HepG2 (cell line): ENCODE data around the gene B3GNT9. TPM values are rescaled to one million over a fixed set of nuclear protein-coding genes. Genes with fewer than 3 reads are reported as not detected.

Experiments
- ARID5B ChIP-seq: IDR thresholded peaks from 2 replicates; pipeline ENCODE4 v1.4.0; 2020; ENCODE audit warnings: mild to moderate bottlenecking, missing genetic modification reagents
- ATF7 ChIP-seq, 2 experiments: fragments of 450-650 bp in 1 of 2; sonication (generic) in 1 of 2; formaldehyde crosslinking in 1 of 2; IDR thresholded peaks; 2 replicates each; pipeline versions ENCODE4 v1.4.0 to v1.6.1; 2016 to 2020; ENCODE audit warnings: antibody characterized with exemption in 1 of 2, mild to moderate bottlenecking in 1 of 2, missing genetic modification reagents in 1 of 2
- CERS6 ChIP-seq: sonication (generic); formaldehyde crosslinking; IDR thresholded peaks from 2 replicates; pipeline ENCODE4 v1.5.0; 2020; ENCODE audit warnings: missing genetic modification reagents
- DNMT3B ChIP-seq: conservative IDR thresholded peaks from 2 replicates; pipeline ENCODE4 v1.6.1; 2016; ENCODE audit warnings: missing biosample characterization, control low read depth
- ETV6 ChIP-seq: sonication (generic); formaldehyde crosslinking; conservative IDR thresholded peaks from 2 replicates; pipeline ENCODE4 v1.4.0; 2020; ENCODE audit warnings: missing genetic modification reagents
- GABPB1 ChIP-seq: IDR thresholded peaks from 2 replicates; pipeline ENCODE4 v1.6.1; 2016; ENCODE audit warnings: mild to moderate bottlenecking, missing genetic modification reagents, moderate library complexity, missing compliant biosample characterization
- HCFC1 ChIP-seq: fragments of 150-350 bp; IDR thresholded peaks from 2 replicates; pipeline ENCODE4 v1.6.1; 2014; ENCODE audit warnings: low read depth, low read length
- MATR3 ChIP-seq: sonication (generic); formaldehyde crosslinking; IDR thresholded peaks from 2 replicates; pipeline ENCODE4 v1.4.0; 2020; ENCODE audit warnings: missing genetic modification reagents
- PCBP1 ChIP-seq: fragments of 200-400 bp; formaldehyde crosslinking; IDR thresholded peaks from 2 replicates; pipeline ENCODE4 v1.6.1; 2017; ENCODE audit warnings: mild to moderate bottlenecking, low read depth, low read length, borderline replicate concordance
- SALL1 ChIP-seq: sonication (generic); formaldehyde crosslinking; IDR thresholded peaks from 2 replicates; pipeline ENCODE4 v1.8.0; 2022; ENCODE audit warnings: mild to moderate bottlenecking, missing genetic modification reagents
- SP4 ChIP-seq: sonication (generic); formaldehyde crosslinking; IDR thresholded peaks from 2 replicates; pipeline ENCODE4 v1.8.1; 2023; ENCODE audit warnings: mild to moderate bottlenecking, missing genetic modification reagents
- TARDBP ChIP-seq: sonication (generic); formaldehyde crosslinking; IDR thresholded peaks from 2 replicates; pipeline ENCODE4 v1.8.0; 2022; ENCODE audit warnings: mild to moderate bottlenecking, missing genetic modification reagents
- TBX3 ChIP-seq: fragments of 450-650 bp; IDR thresholded peaks from 2 replicates; pipeline ENCODE4 v1.6.1; 2017; ENCODE audit warnings: antibody characterized with exemption, mild to moderate bottlenecking, inconsistent platforms, borderline replicate concordance
- TIGD3 ChIP-seq: sonication (generic); formaldehyde crosslinking; IDR thresholded peaks from 2 replicates; pipeline ENCODE4 v1.5.1; 2020; ENCODE audit warnings: mild to moderate bottlenecking, missing genetic modification reagents, borderline replicate concordance
- ZBED4 ChIP-seq: sonication (generic); formaldehyde crosslinking; IDR thresholded peaks from 2 replicates; pipeline ENCODE4 v1.4.0; 2020; ENCODE audit warnings: missing genetic modification reagents, borderline replicate concordance
- ZFP36L1 ChIP-seq: sonication (generic); formaldehyde crosslinking; IDR thresholded peaks from 2 replicates; pipeline ENCODE4 v1.8.0; 2022; ENCODE audit warnings: mild to moderate bottlenecking, missing genetic modification reagents, moderate library complexity
- ZNF326 ChIP-seq: sonication (generic); formaldehyde crosslinking; IDR thresholded peaks from 2 replicates; pipeline ENCODE4 v1.4.0; 2020; ENCODE audit warnings: missing genetic modification reagents, borderline replicate concordance
- ZNF576 ChIP-seq: sonication (generic); formaldehyde crosslinking; IDR thresholded peaks from 2 replicates; pipeline ENCODE4 v1.4.0; 2020; ENCODE audit warnings: mild to moderate bottlenecking, missing genetic modification reagents
- ZNF7 ChIP-seq: IDR thresholded peaks from 2 replicates; pipeline ENCODE4 v1.6.1; 2016; ENCODE audit warnings: missing biosample characterization, missing genetic modification reagents
- ZNF737 ChIP-seq: sonication (generic); formaldehyde crosslinking; IDR thresholded peaks from 2 replicates; pipeline ENCODE4 v1.5.0; 2020; ENCODE audit warnings: missing genetic modification reagents, mild to moderate bottlenecking, borderline replicate concordance
- ZNF768 ChIP-seq: sonication (generic); formaldehyde crosslinking; IDR thresholded peaks from 2 replicates; pipeline ENCODE4 v1.4.0; 2020; ENCODE audit warnings: missing genetic modification reagents
- polyA plus RNA-seq, 8 experiments: library from polyadenylated mRNA; depleted of rRNA in 3 of 8; stranded (reverse) in 7 of 8; unstranded in 1 of 8; fragments of >200 nt; fragmentation: Illumina TruSeq in 4 of 8; extraction: Trizol in 4 of 8; gene quantifications; 2 replicates each; pipeline versions ENCODE4 v1.2.1 to v1.2.3, GENCODE V29; 2011 to 2016; ENCODE audit warnings: low read depth in 4 of 8, missing spikeins in 1 of 8, mixed read lengths in 1 of 8; ENCODE audit not compliant: insufficient read depth in 1 of 8
- total RNA-seq, 5 experiments: library from RNA; depleted of rRNA; stranded (reverse); fragments of >200 nt; fragmentation: Illumina TruSeq; extraction: Trizol; gene quantifications; 2 replicates each; pipeline ENCODE4 v1.2.3, GENCODE V29; 2016; ENCODE audit warnings: low read depth in 1 of 5

B3GNT9 gene
- total and polyA plus RNA-seq, 2 of the 13 experiments (the other 11 are each of a cell fraction or from before 2014, with no cell fraction given): 1.5 to 3.1 TPM

- TF ChIP-seq TBX3: no peak
- 0 out of 2 replicates have a peak, but pooled peaks have one; percentile 38 for TF ChIP-seq SP4 (CRISPR knock-in tag)
- TF ChIP-seq ZNF576 (CRISPR knock-in tag): no peak
- no peak for TF ChIP-seq HCFC1
- no peak for TF ChIP-seq ETV6 (CRISPR knock-in tag)
- TF ChIP-seq SALL1 (CRISPR knock-in tag): 0 out of 2 replicates have a peak, but pooled peaks have one; percentile 23
- no peak for TF ChIP-seq ARID5B
- 0 out of 2 replicates have a peak, but pooled peaks have one; percentile 14 for TF ChIP-seq ZBED4
- TF ChIP-seq PCBP1: no peak
- TF ChIP-seq ZNF7: no peak
- no peak for TF ChIP-seq TARDBP
- no peak for TF ChIP-seq TIGD3 (CRISPR knock-in tag)
- no peak for TF ChIP-seq DNMT3B (CRISPR knock-in tag)
- TF ChIP-seq CERS6 (CRISPR knock-in tag): no peak
- no peak for TF ChIP-seq MATR3 (CRISPR knock-in tag)
- TF ChIP-seq ZNF326 (CRISPR knock-in tag): no peak
- TF ChIP-seq ZNF737 (CRISPR knock-in tag): no peak
- TF ChIP-seq ZNF768: no peak
- TF ChIP-seq GABPB1 (CRISPR knock-in tag): no peak
- TF ChIP-seq ATF7 (IDR thresholded peaks at IDR 0.05): no peak
- no peak for TF ChIP-seq ATF7 (CRISPR knock-in tag; IDR thresholded peaks at IDR 0.05)
- TF ChIP-seq ZFP36L1 (CRISPR knock-in tag): no peak
These were observed 46.7 kb downstream of the B3GNT9 start (continued) for GRCh38 chr16:67104061-67104460.
